ENCODE measurements around the gene CENPE. TPM values are rescaled to one million over a fixed set of nuclear protein-coding genes. Genes with fewer than 3 reads are reported as not detected.

CENPE gene
- total RNA-seq, 2 experiments from 2014 or later = 38.1 to 45.2 TPM

GRCh38 chr4:103123114-103123513 lies 75.0 kb downstream of the CENPE start:
- no peak for DNase-seq
- no peak overlapping the region for H3K27ac Mint-ChIP-seq
- no peaks in the 10 kb centered on the region for H3K4me1 Mint-ChIP-seq (ENCODE audit: low read depth)
- peaks cover 6% of the 10 kb centered on the region for H3K9me3 Mint-ChIP-seq
- peaks cover 11% of the 10 kb centered on the region for H3K36me3 Mint-ChIP-seq (ENCODE audit: low read depth)
- H3K27me3 Mint-ChIP-seq (ENCODE audit: low read depth) = no peaks in the 10 kb centered on the region
- intact Hi-C loops (cut with micrococcal nuclease) = no loop called here
- H3K4me3 Mint-ChIP-seq = no peak overlapping the region
- CTCF ChIA-PET = no interaction called here

GRCh38 chr4:103118166-103118565 lies 80.0 kb downstream of the CENPE start:
- intact Hi-C loops (cut with micrococcal nuclease) = no loop called here
- DNase-seq = no peak
- CTCF ChIA-PET = no interaction called here
- no peak overlapping the region for H3K4me3 Mint-ChIP-seq
- H3K27me3 Mint-ChIP-seq (ENCODE audit: low read depth) = no peaks in the 10 kb centered on the region
- H3K36me3 Mint-ChIP-seq (ENCODE audit: low read depth) = peaks cover 2% of the 10 kb centered on the region
- H3K4me1 Mint-ChIP-seq (ENCODE audit: low read depth) = no peaks in the 10 kb centered on the region
- H3K9me3 Mint-ChIP-seq = no peaks in the 10 kb centered on the region
- H3K27ac Mint-ChIP-seq = no peak overlapping the region

- CTCF ChIA-PET = no interaction called here
- Mint-ChIP-seq H3K27ac (no peak overlapping the region), H3K36me3 (ENCODE audit: low read depth) (peaks cover 9% of the 10 kb centered on the region), H3K27me3 (ENCODE audit: low read depth) (no peaks in the 10 kb centered on the region), H3K9me3 (no peaks in the 10 kb centered on the region), H3K4me3 (no peak overlapping the region), H3K4me1 (ENCODE audit: low read depth) (no peaks in the 10 kb centered on the region)
- DNase-seq = no peak
- intact Hi-C loops (cut with micrococcal nuclease) = no loop called here
Observed at GRCh38 chr4:103111598-103111997, 86.5 kb downstream of the CENPE start.

GRCh38 chr4:103108542-103108941 lies 89.6 kb downstream of the CENPE start:
- CTCF ChIA-PET = interaction anchor here (1.5 kb wide), 1 partner anchor 8 kb away, joined by 5 read pairs; no protein-coding TSS in a partner anchor
- H3K4me3 Mint-ChIP-seq = no peak overlapping the region
- peaks cover 3% of the 10 kb centered on the region for H3K4me1 Mint-ChIP-seq (ENCODE audit: low read depth)
- no peak for DNase-seq
- no peaks in the 10 kb centered on the region for H3K27me3 Mint-ChIP-seq (ENCODE audit: low read depth)
- H3K36me3 Mint-ChIP-seq (ENCODE audit: low read depth) = peaks cover 9% of the 10 kb centered on the region
- no peaks in the 10 kb centered on the region for H3K9me3 Mint-ChIP-seq
- no peak overlapping the region for H3K27ac Mint-ChIP-seq
- intact Hi-C loops (cut with micrococcal nuclease) = no loop called here

GRCh38 chr4:103105558-103106356 lies 92.4 kb downstream of the CENPE start:
- Mint-ChIP-seq H3K27ac (no peak overlapping the region), H3K4me3 (no peak overlapping the region), H3K27me3 (ENCODE audit: low read depth) (no peaks in the 10 kb centered on the region), H3K9me3 (no peaks in the 10 kb centered on the region), H3K4me1 (ENCODE audit: low read depth) (peaks cover 3% of the 10 kb centered on the region), H3K36me3 (ENCODE audit: low read depth) (peaks cover 9% of the 10 kb centered on the region)
- intact Hi-C loops (cut with micrococcal nuclease) = no loop called here
- CTCF ChIA-PET = interaction anchor here (1.1 kb wide), 1 partner anchor 14 kb away, joined by 3 read pairs; no protein-coding TSS in a partner anchor
- DNase-seq = no peak

- intact Hi-C loops (cut with micrococcal nuclease) = loop anchor here (5.0 kb wide), 1 partner anchor 827 kb away; no protein-coding TSS in a partner anchor
- Mint-ChIP-seq H3K27ac (no peak overlapping the region), H3K4me1 (ENCODE audit: low read depth) (peaks cover 3% of the 10 kb centered on the region), H3K4me3 (no peak overlapping the region), H3K9me3 (no peaks in the 10 kb centered on the region), H3K36me3 (ENCODE audit: low read depth) (peaks cover 9% of the 10 kb centered on the region), H3K27me3 (ENCODE audit: low read depth) (no peaks in the 10 kb centered on the region)
- CTCF ChIA-PET = no interaction called here
- DNase-seq = no peak
Observed at GRCh38 chr4:103104886-103105285, 93.3 kb downstream of the CENPE start.

- no peaks in the 10 kb centered on the region for H3K9me3 Mint-ChIP-seq
- peaks cover 26% of the 10 kb centered on the region for H3K4me1 Mint-ChIP-seq (ENCODE audit: low read depth)
- no peak for DNase-seq
- H3K36me3 Mint-ChIP-seq (ENCODE audit: low read depth) = no peaks in the 10 kb centered on the region
- CTCF ChIA-PET = interaction anchor here (0.7 to 4.0 kb wide), 8 partner anchors 9 to 467 kb away, joined by 3 to 27 read pairs (median 4); no protein-coding TSS in a partner anchor
- no peak overlapping the region for H3K4me3 Mint-ChIP-seq
- H3K27me3 Mint-ChIP-seq (ENCODE audit: low read depth) = no peaks in the 10 kb centered on the region
- intact Hi-C loops (cut with micrococcal nuclease) = loop anchor here (5.0 kb wide), 1 partner anchor 832 kb away; no protein-coding TSS in a partner anchor
- no peak overlapping the region for H3K27ac Mint-ChIP-seq
Observed at GRCh38 chr4:103100691-103101090, 97.5 kb downstream of the CENPE start.

GRCh38 chr4:103099691-103100392 lies 98.3 kb downstream of the CENPE start, which contains the start of gene BDH2:
Gene BDH2, minus strand, starts transcription at chr4:103099834. Its CDS starts 3,580 bp downstream, at chr4:103096254.
- Mint-ChIP-seq H3K27ac (peak within 1 kb of the TSS; percentile 81), H3K4me1 (ENCODE audit: low read depth) (peaks cover 26% of the 10 kb centered on the region), H3K4me3 (peak within 1 kb of the TSS; percentile 79), H3K36me3 (ENCODE audit: low read depth) (no peaks in the 10 kb centered on the region), H3K9me3 (no peaks in the 10 kb centered on the region), H3K27me3 (ENCODE audit: low read depth) (no peaks in the 10 kb centered on the region)
- intact Hi-C loops (cut with micrococcal nuclease) = loop anchor here (1.0 to 5.0 kb wide), 12 partner anchors 24 to 843 kb away; partner anchors contain the start of genes MANBA, SLC39A8, SLC9B1 and SLC9B2
- CTCF ChIA-PET = interaction anchor here (0.6 to 4.0 kb wide), 18 partner anchors 8 to 755 kb away, joined by 3 to 27 read pairs (median 4); partner anchors contain the start of genes SLC39A8 and SLC9B2
- DNase-seq = peak; percentile 65

GRCh38 chr4:103098756-103099440 lies 99.2 kb downstream of the CENPE start:
- Mint-ChIP-seq H3K27ac (peak overlapping the region; percentile 81), H3K27me3 (ENCODE audit: low read depth) (no peaks in the 10 kb centered on the region), H3K4me3 (peak overlapping the region; percentile 79), H3K36me3 (ENCODE audit: low read depth) (no peaks in the 10 kb centered on the region), H3K9me3 (no peaks in the 10 kb centered on the region), H3K4me1 (ENCODE audit: low read depth) (peaks cover 26% of the 10 kb centered on the region)
- intact Hi-C loops (cut with micrococcal nuclease) = loop anchor here (1.0 to 2.0 kb wide), 11 partner anchors 23 to 842 kb away; partner anchors contain the start of genes MANBA, SLC39A8, SLC9B1 and SLC9B2
- CTCF ChIA-PET = interaction anchor here (0.6 to 4.0 kb wide), 15 partner anchors 7 to 754 kb away, joined by 3 to 27 read pairs (median 4); partner anchors contain the start of gene SLC39A8
- DNase-seq = no peak

GRCh38 chr4:103098341-103098740 lies 99.8 kb downstream of the CENPE start:
- Mint-ChIP-seq H3K27me3 (ENCODE audit: low read depth) (no peaks in the 10 kb centered on the region), H3K27ac (no peak overlapping the region)
- CTCF ChIA-PET = interaction anchor here (0.9 to 2.1 kb wide), 2 partner anchors 10 to 99 kb away, joined by 3 to 11 read pairs; no protein-coding TSS in a partner anchor

GRCh38 chr4:103097112-103097511 lies 101.0 kb downstream of the CENPE start:
- DNase-seq = no peak
- H3K27me3 Mint-ChIP-seq (ENCODE audit: low read depth) = no peaks in the 10 kb centered on the region

More at GRCh38 chr4:103098341-103098740, 99.8 kb downstream of the CENPE start:
- Mint-ChIP-seq H3K4me3 (no peak overlapping the region), H3K4me1 (ENCODE audit: low read depth) (peaks cover 26% of the 10 kb centered on the region), H3K36me3 (ENCODE audit: low read depth) (no peaks in the 10 kb centered on the region), H3K9me3 (no peaks in the 10 kb centered on the region)
- intact Hi-C loops (cut with micrococcal nuclease) = loop anchor here (2.0 kb wide), 1 partner anchor 650 kb away; no protein-coding TSS in a partner anchor
- DNase-seq = no peak

More at GRCh38 chr4:103097112-103097511, 101.0 kb downstream of the CENPE start:
- intact Hi-C loops (cut with micrococcal nuclease) = no loop called here
- H3K36me3 Mint-ChIP-seq (ENCODE audit: low read depth) = peaks cover 3% of the 10 kb centered on the region
- no peaks in the 10 kb centered on the region for H3K9me3 Mint-ChIP-seq
- H3K27ac Mint-ChIP-seq = no peak overlapping the region
- peaks cover 31% of the 10 kb centered on the region for H3K4me1 Mint-ChIP-seq (ENCODE audit: low read depth)
- CTCF ChIA-PET = no interaction called here
- H3K4me3 Mint-ChIP-seq = no peak overlapping the region

Data from activated naive CD4-positive, alpha-beta T cell treated with anti-CD3 and anti-CD28 coated beads for 36 hours (primary cell).